SK-N-SH (cell line): ENCODE data around the gene HHAT. TPM values are rescaled to one million over a fixed set of nuclear protein-coding genes. Genes with fewer than 3 reads are reported as not detected.
A peak's percentile ranks its signal among the peaks of the same experiment; 100 is the strongest.

ENCODE experiments used
- CTCF ChIA-PET: fragments of 300-600, 350-600 bp; formaldehyde crosslinking; extraction: SDS; loops from one replicate; lab custom pipeline; 2021; lab: Yijun Ruan, JAX
- POLR2A ChIA-PET: fragments of 350-600 bp; sonication (Branson Sonifier 250); formaldehyde crosslinking; extraction: SDS; loops from one replicate; lab custom pipeline; 2020; ENCODE audit warnings: antibody characterized with exemption, inconsistent platforms; lab: Yijun Ruan, JAX
- DNase-seq: peaks from one replicate; pipeline ENCODE4 v3.0.0; 2012
- H2AFZ ChIP-seq: fragments of 200-600 bp; sonication (generic); 2 replicates; pipeline ENCODE4 v1.8.1; 2016; ENCODE audit warnings: antibody characterized with exemption, mild to moderate bottlenecking, low read depth
- H3F3A ChIP-seq: fragments of 200-600 bp; sonication (generic); replicated peaks from 2 replicates; pipeline ENCODE3; 2016; ENCODE audit warnings: antibody characterized with exemption, mild to moderate bottlenecking; ENCODE audit not compliant: insufficient read depth
- H3K27ac ChIP-seq, 2 experiments: fragments of 200-500 bp in 1 of 2; fragments of 200-600 bp in 1 of 2; sonication (Bioruptor generic) in 1 of 2; sonication (generic), shearing (Covaris generic) in 1 of 2; 2 replicates each; pipeline versions ENCODE4 v1.5.1 to v1.6.1; 2014 to 2016; ENCODE audit warnings: low read depth in 2 of 2, inconsistent platforms in 1 of 2, low read length in 1 of 2, mild to moderate bottlenecking in 1 of 2, mixed read lengths in 1 of 2
- H3K27me3 ChIP-seq: fragments of 200-600 bp; sonication (generic), shearing (Covaris generic); 2 replicates; pipeline ENCODE4 v1.6.1; 2016; ENCODE audit warnings: mixed run types; ENCODE audit not compliant: insufficient read depth
- H3K36me3 ChIP-seq, 2 experiments: fragments of 200-500 bp in 1 of 2; fragments of 200-600 bp in 1 of 2; sonication (Bioruptor generic) in 1 of 2; sonication (generic) in 1 of 2; replicated peaks in 1 of 2; 2 replicates each; pipeline versions ENCODE3 to v1.5.1; 2014 to 2016; ENCODE audit warnings: low read length in 1 of 2, mild to moderate bottlenecking in 1 of 2; ENCODE audit not compliant: insufficient read depth in 2 of 2, control insufficient read depth in 1 of 2
- H3K4me1 ChIP-seq, 2 experiments: fragments of 200-500 bp in 1 of 2; fragments of 200-600 bp in 1 of 2; sonication (Bioruptor generic) in 1 of 2; sonication (generic), shearing (Covaris generic) in 1 of 2; 2 replicates each; pipeline versions ENCODE4 v1.5.1 to v1.6.1; 2014 to 2016; ENCODE audit warnings: low read depth in 1 of 2, low read length in 1 of 2, mixed run types in 1 of 2; ENCODE audit not compliant: insufficient read depth in 2 of 2, control insufficient read depth in 1 of 2
- H3K4me2 ChIP-seq: fragments of 200-600 bp; sonication (generic), shearing (Covaris generic); 2 replicates; pipeline ENCODE4 v1.6.1; 2017; ENCODE audit warnings: mixed run types
- H3K4me3 ChIP-seq, 2 experiments: fragments of 200-500 bp in 1 of 2; fragments of 200-600 bp in 1 of 2; sonication (Bioruptor generic) in 1 of 2; sonication (generic), shearing (Covaris generic) in 1 of 2; 2 replicates each; pipeline versions ENCODE4 v1.5.1 to v1.8.1; 2014 to 2016; ENCODE audit warnings: low read depth in 2 of 2, inconsistent platforms in 1 of 2, low read length in 1 of 2, mild to moderate bottlenecking in 1 of 2, mixed read lengths in 1 of 2, moderate library complexity in 1 of 2
- H3K79me2 ChIP-seq: fragments of 200-600 bp; sonication (generic); 2 replicates; pipeline ENCODE4 v1.8.1; 2017; ENCODE audit warnings: mild to moderate bottlenecking; ENCODE audit not compliant: insufficient read depth
- H3K9ac ChIP-seq: fragments of 200-600 bp; sonication (generic); 2 replicates; pipeline ENCODE4 v1.6.1; 2017; ENCODE audit warnings: mixed run types
- H3K9me2 ChIP-seq: fragments of 200-600 bp; sonication (generic); 2 replicates; pipeline ENCODE4 v1.6.1; 2017; ENCODE audit warnings: mixed run types
- H3K9me3 ChIP-seq: fragments of 200-600 bp; sonication (generic); 2 replicates; pipeline ENCODE4 v1.6.1; 2017; ENCODE audit warnings: mixed run types, mild to moderate bottlenecking, moderate library complexity
- H4K20me1 ChIP-seq: fragments of 200-600 bp; sonication (generic); 2 replicates; pipeline ENCODE4 v1.6.1; 2017; ENCODE audit warnings: mild to moderate bottlenecking, mixed run types; ENCODE audit not compliant: insufficient read depth
- ELF1 ChIP-seq: IDR thresholded peaks from 2 replicates; pipeline ENCODE4 v1.4.0; 2012
- EP300 ChIP-seq, 2 experiments: IDR thresholded peaks; 2 replicates each; pipeline versions ENCODE4 v1.4.0 to v1.6.1; 2012; ENCODE audit warnings: borderline replicate concordance in 1 of 2, low read depth in 1 of 2, low read length in 1 of 2
- EZH2phosphoT487 ChIP-seq: fragments of 200-600 bp; sonication (generic); IDR thresholded peaks from 2 replicates; pipeline ENCODE4 v1.6.1; 2017; ENCODE audit warnings: low read depth, mixed run types, mild to moderate bottlenecking, antibody characterized with exemption, moderate library complexity, borderline replicate concordance
- FOXM1 ChIP-seq: IDR thresholded peaks from 2 replicates; pipeline ENCODE4 v1.4.0; 2012; ENCODE audit warnings: low read depth, mild to moderate bottlenecking
- JUND ChIP-seq: IDR thresholded peaks from 2 replicates; pipeline ENCODE4 v1.4.0; 2012
- MAX ChIP-seq: IDR thresholded peaks from 2 replicates; pipeline ENCODE4 v1.4.0; 2012; ENCODE audit warnings: low read depth
- RAD21 ChIP-seq: IDR thresholded peaks from 2 replicates; pipeline ENCODE4 v1.6.1; 2012; ENCODE audit warnings: mild to moderate bottlenecking, low read length
- RFX5 ChIP-seq: IDR thresholded peaks from 2 replicates; pipeline ENCODE4 v1.6.1; 2012; ENCODE audit warnings: mild to moderate bottlenecking, improper control_type of control experiment, low read length
- SIN3A ChIP-seq: IDR thresholded peaks from 2 replicates; pipeline ENCODE4 v1.6.1; 2012; ENCODE audit warnings: low read depth, mild to moderate bottlenecking, low read length, moderate library complexity, borderline replicate concordance
- SMC3 ChIP-seq: IDR thresholded peaks from 2 replicates; pipeline ENCODE4 v1.6.1; 2012; ENCODE audit warnings: low read depth, low read length, improper control_type of control experiment
- TAF1 ChIP-seq: IDR thresholded peaks from 2 replicates; pipeline ENCODE4 v1.6.1; 2012; ENCODE audit warnings: low read depth, mild to moderate bottlenecking, low read length, moderate library complexity, borderline replicate concordance
- TCF12 ChIP-seq: IDR thresholded peaks from 2 replicates; pipeline ENCODE4 v1.4.0; 2012
- TEAD4 ChIP-seq: IDR thresholded peaks from 2 replicates; pipeline ENCODE4 v1.4.0; 2012; ENCODE audit warnings: mild to moderate bottlenecking, borderline replicate concordance; ENCODE audit not compliant: insufficient read depth
- YY1 ChIP-seq: IDR thresholded peaks from 2 replicates; pipeline ENCODE4 v1.4.0; 2012; ENCODE audit warnings: low read depth, mild to moderate bottlenecking
- WGBS: methylation state at CpG from one replicate; pipeline ENCODE4 v1.1.6; 2017; ENCODE audit warnings: low lambda C conversion rate; 5-methylcytosine and 5-hydroxymethylcytosine counted together
- polyA plus RNA-seq, 3 experiments: library from polyadenylated mRNA; depleted of rRNA; stranded (reverse); fragments of >200 nt; gene quantifications; 2 replicates each; pipeline ENCODE4 v1.2.3, GENCODE V29; 2012
- TF ChIP-seq, protein P1 (sequence below): IDR thresholded peaks from 2 replicates; pipeline ENCODE4 v1.4.0; 2012; ENCODE audit warnings: low read depth, borderline replicate concordance
- TF ChIP-seq, protein P2 (sequence below): IDR thresholded peaks from 2 replicates; pipeline ENCODE4 v1.6.1; 2012; ENCODE audit warnings: mild to moderate bottlenecking, low read depth, low read length, moderate library complexity

HHAT gene
- polyA plus RNA-seq, 1 of the 3 experiments (the other 2 are of a cell fraction), result 8.1 TPM

DNA sequence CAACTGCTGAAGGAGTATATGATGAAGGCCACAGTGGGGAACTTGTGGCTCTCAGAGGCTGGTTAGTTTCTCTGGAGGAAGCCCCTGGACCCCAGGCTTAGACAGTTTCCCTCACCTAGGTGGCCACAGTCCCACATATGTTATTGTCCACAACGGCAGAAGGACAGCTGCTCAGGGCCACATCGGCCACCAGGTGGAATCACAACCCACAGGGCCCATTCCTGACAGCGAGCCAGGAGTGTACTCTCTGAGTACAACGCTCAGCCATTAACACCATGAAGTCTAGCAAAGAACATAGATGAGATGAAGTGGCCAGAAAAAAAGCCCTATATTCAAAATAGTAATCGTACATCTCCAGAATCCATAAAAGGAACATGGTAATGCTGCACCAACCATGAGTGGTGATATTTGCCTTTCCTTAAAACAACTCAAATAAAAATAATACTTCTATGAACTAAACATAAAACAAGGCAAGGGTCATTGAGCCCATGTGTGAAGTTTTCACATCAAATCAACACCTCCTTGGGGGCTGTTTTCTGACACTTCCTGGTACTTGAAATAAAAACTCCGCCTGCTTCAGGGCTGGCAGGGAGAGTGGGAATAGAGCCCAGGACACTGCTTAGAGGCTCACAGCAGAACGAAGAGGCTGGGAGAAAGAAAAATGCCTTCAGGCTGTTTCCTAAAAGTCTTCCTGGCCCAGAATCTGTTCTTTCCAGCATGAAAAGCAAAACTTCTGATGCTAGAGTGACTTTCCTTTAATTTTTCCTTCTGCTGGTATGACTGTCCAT, 383.3 kb downstream of the HHAT start:
- H2AFZ ChIP-seq, result no peak overlapping the region
- no peaks in the 10 kb centered on the region for H3K27me3 ChIP-seq
- no peaks in the 10 kb centered on the region for H3K9me3 ChIP-seq
- no peaks in the 10 kb centered on the region for H3F3A ChIP-seq
- H3K27ac ChIP-seq, result no peak overlapping the region
- H3K4me2 ChIP-seq, result no peak overlapping the region
- no peaks in the 10 kb centered on the region for H3K36me3 ChIP-seq
- POLR2A ChIA-PET, result no interaction called here
- CTCF ChIA-PET, result no interaction called here
- peaks cover 0 to 5% of the 10 kb centered on the region in 2 experiments; a peak in 1 of 4 replicates for H3K4me1 ChIP-seq
- H3K79me2 ChIP-seq, result no peaks in the 10 kb centered on the region
- no peak overlapping the region for H3K4me3 ChIP-seq
- H3K9ac ChIP-seq, result no peak overlapping the region
- WGBS, result 40% methylated on average over 7 of the region's 7 CpGs
- no peaks in the 10 kb centered on the region for H3K9me2 ChIP-seq
- TF ChIP-seq YY1 (no peak), RAD21 (0 out of 2 replicates have a peak, but pooled peaks have one; percentile 5), SMC3 (no peak), SIN3A (no peak), FOXM1 (no peak), ELF1 (no peak), TAF1 (no peak), MAX (no peak)
- TF ChIP-seq, protein P1, sequence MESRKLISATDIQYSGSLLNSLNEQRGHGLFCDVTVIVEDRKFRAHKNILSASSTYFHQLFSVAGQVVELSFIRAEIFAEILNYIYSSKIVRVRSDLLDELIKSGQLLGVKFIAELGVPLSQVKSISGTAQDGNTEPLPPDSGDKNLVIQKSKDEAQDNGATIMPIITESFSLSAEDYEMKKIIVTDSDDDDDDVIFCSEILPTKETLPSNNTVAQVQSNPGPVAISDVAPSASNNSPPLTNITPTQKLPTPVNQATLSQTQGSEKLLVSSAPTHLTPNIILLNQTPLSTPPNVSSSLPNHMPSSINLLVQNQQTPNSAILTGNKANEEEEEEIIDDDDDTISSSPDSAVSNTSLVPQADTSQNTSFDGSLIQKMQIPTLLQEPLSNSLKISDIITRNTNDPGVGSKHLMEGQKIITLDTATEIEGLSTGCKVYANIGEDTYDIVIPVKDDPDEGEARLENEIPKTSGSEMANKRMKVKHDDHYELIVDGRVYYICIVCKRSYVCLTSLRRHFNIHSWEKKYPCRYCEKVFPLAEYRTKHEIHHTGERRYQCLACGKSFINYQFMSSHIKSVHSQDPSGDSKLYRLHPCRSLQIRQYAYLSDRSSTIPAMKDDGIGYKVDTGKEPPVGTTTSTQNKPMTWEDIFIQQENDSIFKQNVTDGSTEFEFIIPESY, result no peak
- H4K20me1 ChIP-seq, result no peaks in the 10 kb centered on the region
- DNase-seq, result no peak

GRCh38 chr1:210715072-210715471, 386.4 kb downstream of the HHAT start:
- CTCF ChIA-PET, result interaction anchor here (0.8 kb wide), 1 partner anchor 419 kb away, joined by 4 read pairs; the partner anchor contains the start of gene KCNH1
- POLR2A ChIA-PET, result no interaction called here
- no peak for DNase-seq

More at GRCh38 chr1:210715072-210715471, 386.4 kb downstream of the HHAT start:
- H2AFZ ChIP-seq, result no peak overlapping the region
- H3K9ac ChIP-seq, result no peak overlapping the region
- no peaks in the 10 kb centered on the region for H3F3A ChIP-seq
- no peak overlapping the region for H3K27ac ChIP-seq
- H3K36me3 ChIP-seq, result no peaks in the 10 kb centered on the region
- no peaks in the 10 kb centered on the region for H3K27me3 ChIP-seq
- H3K9me2 ChIP-seq, result no peaks in the 10 kb centered on the region
- H3K79me2 ChIP-seq, result no peaks in the 10 kb centered on the region
- no peaks in the 10 kb centered on the region for H3K9me3 ChIP-seq
- no peak overlapping the region for H3K4me3 ChIP-seq
- no peaks in the 10 kb centered on the region; a peak in 1 of 4 replicates for H3K4me1 ChIP-seq
- TF ChIP-seq TCF12 (no peak), TEAD4 (no peak), EZH2phosphoT487 (no peak), EP300 (IDR thresholded peaks at IDR 0.05; ENCODE audit: borderline replicate concordance in 1 of 2, low read depth in 1 of 2, low read length in 1 of 2) (no peak), RFX5 (no peak), JUND (no peak)
- TF ChIP-seq, protein P2, sequence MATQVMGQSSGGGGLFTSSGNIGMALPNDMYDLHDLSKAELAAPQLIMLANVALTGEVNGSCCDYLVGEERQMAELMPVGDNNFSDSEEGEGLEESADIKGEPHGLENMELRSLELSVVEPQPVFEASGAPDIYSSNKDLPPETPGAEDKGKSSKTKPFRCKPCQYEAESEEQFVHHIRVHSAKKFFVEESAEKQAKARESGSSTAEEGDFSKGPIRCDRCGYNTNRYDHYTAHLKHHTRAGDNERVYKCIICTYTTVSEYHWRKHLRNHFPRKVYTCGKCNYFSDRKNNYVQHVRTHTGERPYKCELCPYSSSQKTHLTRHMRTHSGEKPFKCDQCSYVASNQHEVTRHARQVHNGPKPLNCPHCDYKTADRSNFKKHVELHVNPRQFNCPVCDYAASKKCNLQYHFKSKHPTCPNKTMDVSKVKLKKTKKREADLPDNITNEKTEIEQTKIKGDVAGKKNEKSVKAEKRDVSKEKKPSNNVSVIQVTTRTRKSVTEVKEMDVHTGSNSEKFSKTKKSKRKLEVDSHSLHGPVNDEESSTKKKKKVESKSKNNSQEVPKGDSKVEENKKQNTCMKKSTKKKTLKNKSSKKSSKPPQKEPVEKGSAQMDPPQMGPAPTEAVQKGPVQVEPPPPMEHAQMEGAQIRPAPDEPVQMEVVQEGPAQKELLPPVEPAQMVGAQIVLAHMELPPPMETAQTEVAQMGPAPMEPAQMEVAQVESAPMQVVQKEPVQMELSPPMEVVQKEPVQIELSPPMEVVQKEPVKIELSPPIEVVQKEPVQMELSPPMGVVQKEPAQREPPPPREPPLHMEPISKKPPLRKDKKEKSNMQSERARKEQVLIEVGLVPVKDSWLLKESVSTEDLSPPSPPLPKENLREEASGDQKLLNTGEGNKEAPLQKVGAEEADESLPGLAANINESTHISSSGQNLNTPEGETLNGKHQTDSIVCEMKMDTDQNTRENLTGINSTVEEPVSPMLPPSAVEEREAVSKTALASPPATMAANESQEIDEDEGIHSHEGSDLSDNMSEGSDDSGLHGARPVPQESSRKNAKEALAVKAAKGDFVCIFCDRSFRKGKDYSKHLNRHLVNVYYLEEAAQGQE, result no peak
- H3K4me2 ChIP-seq, result no peak overlapping the region
- no peaks in the 10 kb centered on the region for H4K20me1 ChIP-seq
